Trophoblast cell (in vitro differentiated cells and primary cell): Measurements from ENCODE around the gene DLEC1.

Experiments
- DNase-seq, 2 donors: peaks; one replicate each; pipeline ENCODE4 v3.0.0-alpha.2; 2016
- H2AFZ ChIP-seq: 2 replicates; pipeline ENCODE4 v1.6.1; 2013; ENCODE audit warnings: low read length, moderate library complexity, mild to moderate bottlenecking; ENCODE audit not compliant: insufficient read depth, poor library complexity
- H2AK5ac ChIP-seq: 2 replicates; pipeline ENCODE4 v1.6.1; 2013; ENCODE audit warnings: mild to moderate bottlenecking, low read length
- H2BK120ac ChIP-seq: 2 replicates; pipeline ENCODE4 v1.6.1; 2013; ENCODE audit warnings: low read length, mild to moderate bottlenecking, moderate library complexity; ENCODE audit not compliant: insufficient read depth, poor library complexity
- H2BK12ac ChIP-seq: 2 replicates; pipeline ENCODE4 v1.6.1; 2013; ENCODE audit warnings: mild to moderate bottlenecking, low read length, moderate library complexity
- H2BK5ac ChIP-seq: 2 replicates; pipeline ENCODE4 v1.6.1; 2013; ENCODE audit warnings: low read length, low read depth, moderate library complexity, mild to moderate bottlenecking; ENCODE audit not compliant: poor library complexity
- H3K14ac ChIP-seq: 2 replicates; pipeline ENCODE4 v1.6.1; 2013; ENCODE audit warnings: mild to moderate bottlenecking, low read length
- H3K18ac ChIP-seq: 2 replicates; pipeline ENCODE4 v1.6.1; 2013; ENCODE audit warnings: mild to moderate bottlenecking, low read length
- H3K23ac ChIP-seq: 2 replicates; pipeline ENCODE4 v1.6.1; 2013; ENCODE audit warnings: low read length
- H3K27ac ChIP-seq: 2 replicates; pipeline ENCODE4 v1.5.1; 2013; ENCODE audit warnings: low read depth, mild to moderate bottlenecking, inconsistent platforms, low read length, moderate library complexity
- H3K27me3 ChIP-seq: 2 replicates; pipeline ENCODE4 v1.6.1; 2013; ENCODE audit warnings: inconsistent platforms, mild to moderate bottlenecking, low read length, moderate library complexity; ENCODE audit not compliant: insufficient read depth
- H3K36me3 ChIP-seq, 2 experiments: 1 replicate in 1 of 2; 2 replicates in 1 of 2; pipeline ENCODE4 v1.6.1; 2013; ENCODE audit warnings: low read length in 2 of 2, mild to moderate bottlenecking in 2 of 2, moderate library complexity in 1 of 2; ENCODE audit not compliant: insufficient read depth in 2 of 2, control insufficient read depth in 1 of 2
- H3K4ac ChIP-seq: 2 replicates; pipeline ENCODE4 v1.6.1; 2013; ENCODE audit warnings: low read depth, mild to moderate bottlenecking, low read length, moderate library complexity
- H3K4me1 ChIP-seq, 2 experiments: 1 replicate in 1 of 2; 2 replicates in 1 of 2; pipeline ENCODE4 v1.6.1; 2013; ENCODE audit warnings: low read length in 2 of 2, mild to moderate bottlenecking in 2 of 2, moderate library complexity in 1 of 2; ENCODE audit not compliant: insufficient read depth in 2 of 2, control insufficient read depth in 1 of 2
- H3K4me2 ChIP-seq: 2 replicates; pipeline ENCODE4 v1.6.1; 2013; ENCODE audit warnings: inconsistent platforms, mild to moderate bottlenecking, low read length, moderate library complexity
- H3K4me3 ChIP-seq: 2 replicates; pipeline ENCODE4 v1.5.1; 2013; ENCODE audit warnings: mild to moderate bottlenecking, low read depth, low read length, inconsistent platforms
- H3K79me1 ChIP-seq: one replicate; pipeline ENCODE4 v1.6.1; 2013; ENCODE audit warnings: low read length
- H3K79me2 ChIP-seq: 2 replicates; pipeline ENCODE4 v1.6.1; 2013; ENCODE audit warnings: low read length, mild to moderate bottlenecking; ENCODE audit not compliant: control insufficient read depth, insufficient read depth, poor library complexity
- H3K9ac ChIP-seq: 2 replicates; pipeline ENCODE4 v1.6.1; 2013; ENCODE audit warnings: mild to moderate bottlenecking, low read length
- H3K9me3 ChIP-seq: 2 replicates; pipeline ENCODE4 v1.6.1; 2013; ENCODE audit warnings: low read depth, mild to moderate bottlenecking, control low read depth, inconsistent platforms, low read length; ENCODE audit not compliant: insufficient read depth
- H4K12ac ChIP-seq: 2 replicates; pipeline ENCODE4 v1.6.1; 2013; ENCODE audit warnings: low read depth, mild to moderate bottlenecking, low read length, moderate library complexity
- H4K8ac ChIP-seq: 2 replicates; pipeline ENCODE4 v1.6.1; 2013; ENCODE audit warnings: low read depth, mild to moderate bottlenecking, low read length, moderate library complexity
- H4K91ac ChIP-seq: one replicate; pipeline ENCODE4 v1.6.1; 2013; ENCODE audit warnings: low read depth, mild to moderate bottlenecking, low read length, moderate library complexity
- WGBS: extraction: QIAGEN DNeasy Blood & Tissue Kit; methylation state at CpG from one replicate; pipeline ENCODE4 v1.1.7; 2013; ENCODE audit warnings: missing lambda C conversion rate; ENCODE audit not compliant: insufficient read length, insufficient coverage; ENCODE audit errors: extremely low coverage; 5-methylcytosine and 5-hydroxymethylcytosine counted together

The DLEC1 gene

GRCh38 chr3:38116471-38117162 lies 77.6 kb downstream of the DLEC1 start:
- no peak overlapping the region for H3K4me3 ChIP-seq
- no CpG with 5 or more reads among the region's 12 CpGs for WGBS
- no peak overlapping the region for H4K91ac ChIP-seq
- H2BK5ac ChIP-seq, result no peak overlapping the region
- no peaks in the 10 kb centered on the region for H3K27me3 ChIP-seq
- H4K12ac ChIP-seq, result no peak overlapping the region
- no peak overlapping the region for H3K4ac ChIP-seq
- no peak overlapping the region for H4K8ac ChIP-seq
- H2BK12ac ChIP-seq, result no peak overlapping the region
- peaks cover 3% of the 10 kb centered on the region for H3K9me3 ChIP-seq
- peaks cover 13 to 16% of the 10 kb centered on the region in 2 experiments for H3K36me3 ChIP-seq
- no peak overlapping the region for H3K9ac ChIP-seq
- H3K79me1 ChIP-seq, result no peaks in the 10 kb centered on the region
- no peak overlapping the region for H3K14ac ChIP-seq
- H2AFZ ChIP-seq, result no peak overlapping the region
- H3K4me1 ChIP-seq, result no peaks in the 10 kb centered on the region
- H2BK120ac ChIP-seq, result no peak overlapping the region
- no peak overlapping the region for H3K27ac ChIP-seq
- H2AK5ac ChIP-seq, result no peak overlapping the region
- no peak overlapping the region for H3K4me2 ChIP-seq
- H3K23ac ChIP-seq, result no peak overlapping the region
- DNase-seq, result no peak
- H3K18ac ChIP-seq, result no peak overlapping the region
- no peaks in the 10 kb centered on the region for H3K79me2 ChIP-seq

- no peak overlapping the region for H3K14ac ChIP-seq
- no peak overlapping the region for H4K91ac ChIP-seq
- no peaks in the 10 kb centered on the region for H3K79me2 ChIP-seq
- no peak overlapping the region for H3K27ac ChIP-seq
- H4K8ac ChIP-seq, result no peak overlapping the region
- no peak overlapping the region for H3K9ac ChIP-seq
- WGBS, result no CpG with 5 or more reads among the region's 10 CpGs
- peaks cover 19 to 22% of the 10 kb centered on the region in 2 experiments for H3K36me3 ChIP-seq
- H4K12ac ChIP-seq, result no peak overlapping the region
- H3K9me3 ChIP-seq, result peaks cover 3% of the 10 kb centered on the region
- H2AFZ ChIP-seq, result no peak overlapping the region
- H3K4ac ChIP-seq, result no peak overlapping the region
- no peaks in the 10 kb centered on the region for H3K27me3 ChIP-seq
- DNase-seq, result no peak
- no peak overlapping the region for H3K4me3 ChIP-seq
- H3K79me1 ChIP-seq, result no peaks in the 10 kb centered on the region
- no peak overlapping the region for H3K23ac ChIP-seq
- H2BK5ac ChIP-seq, result no peak overlapping the region
- no peak overlapping the region for H3K18ac ChIP-seq
- H2AK5ac ChIP-seq, result no peak overlapping the region
- H2BK12ac ChIP-seq, result no peak overlapping the region
- H2BK120ac ChIP-seq, result no peak overlapping the region
- no peaks in the 10 kb centered on the region for H3K4me1 ChIP-seq
- no peak overlapping the region for H3K4me2 ChIP-seq
Observed at GRCh38 chr3:38117163-38117716, 78.2 kb downstream of the DLEC1 start.

DNA sequence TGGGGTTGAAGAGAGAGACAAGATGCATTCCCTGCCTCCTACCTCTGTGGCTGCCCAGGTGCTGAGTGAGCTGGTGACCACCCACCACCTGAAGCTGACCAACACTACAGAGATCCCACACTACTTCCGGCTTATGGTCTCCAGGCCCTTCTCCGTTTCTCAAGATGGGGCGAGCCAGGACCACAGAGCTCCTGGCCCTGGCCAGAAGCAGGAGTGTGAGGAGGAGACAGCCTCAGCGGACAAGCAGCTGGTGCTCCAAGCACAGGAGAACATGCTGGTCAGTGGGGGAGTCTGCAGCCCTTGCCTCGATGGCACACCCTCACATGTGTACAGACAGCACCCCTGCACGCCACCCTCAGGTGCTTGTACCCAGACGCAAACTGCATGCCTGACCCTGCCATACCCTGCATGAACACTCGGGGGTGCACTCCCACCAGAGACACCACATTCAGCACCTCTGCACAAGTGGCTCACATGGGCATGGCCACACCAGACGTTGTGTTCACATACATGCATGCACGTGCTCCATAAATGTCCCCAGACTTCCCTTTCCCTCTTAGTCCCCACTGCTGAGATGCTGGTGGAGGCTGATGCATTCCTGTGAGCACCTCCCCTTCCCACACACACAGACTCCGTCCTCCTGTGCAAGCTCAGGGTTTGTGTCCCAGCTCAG lies 78.9 kb downstream of the DLEC1 start:
- peak; percentile 61 to 64 for DNase-seq
- Histone ChIP-seq H2BK120ac (no peak overlapping the region), H4K8ac (no peak overlapping the region), H3K27ac (no peak overlapping the region), H2BK5ac (no peak overlapping the region), H3K27me3 (no peaks in the 10 kb centered on the region), H3K4me1 (no peaks in the 10 kb centered on the region), H3K23ac (no peak overlapping the region), H3K18ac (no peak overlapping the region), H3K4ac (no peak overlapping the region), H3K4me2 (no peak overlapping the region), H3K9me3 (peaks cover 3% of the 10 kb centered on the region), H3K14ac (no peak overlapping the region), H3K4me3 (peak overlapping the region; percentile 13), H3K36me3 (peaks cover 25 to 29% of the 10 kb centered on the region in 2 experiments), H2AK5ac (no peak overlapping the region), H3K79me1 (no peaks in the 10 kb centered on the region), H3K9ac (no peak overlapping the region), H2AFZ (no peak overlapping the region), H4K91ac (no peak overlapping the region), H3K79me2 (no peaks in the 10 kb centered on the region), H2BK12ac (no peak overlapping the region), H4K12ac (no peak overlapping the region)
- no CpG with 5 or more reads among the region's 11 CpGs for WGBS

GRCh38 chr3:38118421-38119247 lies 79.6 kb downstream of the DLEC1 start:
- WGBS, result no CpG with 5 or more reads among the region's 13 CpGs
- Histone ChIP-seq H2AFZ (no peak overlapping the region), H3K79me1 (no peaks in the 10 kb centered on the region)

More at GRCh38 chr3:38118421-38119247, 79.6 kb downstream of the DLEC1 start:
- Histone ChIP-seq H2BK120ac (no peak overlapping the region), H3K79me2 (no peaks in the 10 kb centered on the region), H3K4me1 (no peaks in the 10 kb centered on the region), H2BK5ac (no peak overlapping the region), H3K36me3 (peaks cover 28 to 33% of the 10 kb centered on the region in 2 experiments), H3K14ac (no peak overlapping the region), H4K8ac (no peak overlapping the region), H3K4me3 (no peak overlapping the region), H3K23ac (no peak overlapping the region), H3K4me2 (no peak overlapping the region), H3K18ac (no peak overlapping the region), H2AK5ac (no peak overlapping the region), H3K9ac (no peak overlapping the region), H3K27me3 (no peaks in the 10 kb centered on the region), H4K91ac (no peak overlapping the region), H3K4ac (no peak overlapping the region), H3K27ac (no peak overlapping the region), H2BK12ac (no peak overlapping the region), H3K9me3 (peaks cover 3% of the 10 kb centered on the region), H4K12ac (no peak overlapping the region)
- no peak for DNase-seq
